HUES48 (cell line): ENCODE results near the gene PDE6A.

Experiments
- H3K27ac ChIP-seq: one replicate; pipeline ENCODE4 v1.7.0; 2013; ENCODE audit warnings: low read depth, low read length, inconsistent platforms
- H3K27me3 ChIP-seq: 2 replicates; pipeline ENCODE4 v1.6.1; 2013; ENCODE audit warnings: mild to moderate bottlenecking, low read length; ENCODE audit not compliant: control insufficient read depth, insufficient read depth
- H3K36me3 ChIP-seq: 2 replicates; pipeline ENCODE4 v1.6.1; 2013; ENCODE audit warnings: low read length; ENCODE audit not compliant: control insufficient read depth, insufficient read depth
- H3K4me1 ChIP-seq: 2 replicates; pipeline ENCODE4 v1.6.1; 2013; ENCODE audit warnings: mild to moderate bottlenecking, low read length; ENCODE audit not compliant: control insufficient read depth, insufficient read depth
- H3K4me3 ChIP-seq: 2 replicates; pipeline ENCODE4 v1.5.1; 2013; ENCODE audit warnings: mild to moderate bottlenecking, low read depth, low read length
- H3K9ac ChIP-seq: 2 replicates; pipeline ENCODE4 v1.6.1; 2013; ENCODE audit warnings: mild to moderate bottlenecking, low read depth, low read length, moderate library complexity
- H3K9me3 ChIP-seq: 2 replicates; pipeline ENCODE4 v1.6.1; 2013; ENCODE audit warnings: low read length; ENCODE audit not compliant: control insufficient read depth, insufficient read depth

PDE6A gene

DNA sequence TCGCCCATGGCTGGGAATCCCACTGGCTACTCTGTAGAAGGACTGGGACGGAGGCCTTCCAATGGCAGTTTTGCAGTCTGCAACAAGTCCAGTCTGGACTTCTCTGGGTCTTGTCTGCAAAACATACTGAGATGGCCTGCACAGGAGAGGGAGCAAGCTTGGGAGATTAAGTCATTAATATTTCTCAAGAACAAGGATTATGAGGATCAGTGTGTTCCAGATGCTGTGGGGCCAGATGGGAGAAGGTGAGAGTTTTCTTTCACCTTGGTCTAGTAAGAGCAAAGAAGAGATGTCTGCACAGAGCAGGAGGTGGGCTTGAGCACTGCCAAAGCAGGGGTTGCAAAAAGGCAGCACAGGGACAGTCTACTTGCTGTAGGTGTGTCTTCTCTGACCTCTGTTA lies at the start of gene PDE6A:
PDE6A (minus strand) TSS at position 128 of the 400 bp plus-strand sequence; CDS start at position 8, 120 bp downstream.
- Histone ChIP-seq H3K4me3 (no peak within 1 kb of the TSS), H3K9me3 (no peaks in the 10 kb centered on the region), H3K4me1 (no peaks in the 10 kb centered on the region), H3K27me3 (no peaks in the 10 kb centered on the region), H3K9ac (no peak within 1 kb of the TSS), H3K27ac (no peak within 1 kb of the TSS), H3K36me3 (no peaks in the 10 kb centered on the region)

DNA sequence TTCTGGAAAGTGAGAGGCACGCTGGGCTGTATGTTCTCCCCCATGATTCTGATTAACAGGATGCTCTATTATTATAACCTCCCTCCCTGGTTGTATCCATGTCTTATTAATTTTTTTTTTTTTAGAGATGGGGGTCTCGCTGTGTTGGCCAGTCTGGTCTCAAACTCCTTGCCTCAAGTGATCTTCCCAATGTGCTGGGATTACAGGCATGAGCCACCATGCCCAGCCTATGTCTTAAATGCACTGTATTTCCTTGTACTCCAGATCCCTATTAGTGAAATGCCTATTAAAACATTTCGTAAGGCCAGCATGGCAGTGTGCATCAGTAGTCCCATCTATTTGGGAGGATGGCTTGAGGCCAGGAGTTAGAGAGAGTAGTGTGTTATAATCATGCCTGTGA lies 48.9 kb upstream of the PDE6A start:
- Histone ChIP-seq H3K36me3 (peaks cover 13% of the 10 kb centered on the region), H3K9ac (no peak overlapping the region), H3K27ac (no peak overlapping the region), H3K9me3 (no peaks in the 10 kb centered on the region), H3K4me3 (no peak overlapping the region), H3K27me3 (no peaks in the 10 kb centered on the region), H3K4me1 (no peaks in the 10 kb centered on the region)

DNA sequence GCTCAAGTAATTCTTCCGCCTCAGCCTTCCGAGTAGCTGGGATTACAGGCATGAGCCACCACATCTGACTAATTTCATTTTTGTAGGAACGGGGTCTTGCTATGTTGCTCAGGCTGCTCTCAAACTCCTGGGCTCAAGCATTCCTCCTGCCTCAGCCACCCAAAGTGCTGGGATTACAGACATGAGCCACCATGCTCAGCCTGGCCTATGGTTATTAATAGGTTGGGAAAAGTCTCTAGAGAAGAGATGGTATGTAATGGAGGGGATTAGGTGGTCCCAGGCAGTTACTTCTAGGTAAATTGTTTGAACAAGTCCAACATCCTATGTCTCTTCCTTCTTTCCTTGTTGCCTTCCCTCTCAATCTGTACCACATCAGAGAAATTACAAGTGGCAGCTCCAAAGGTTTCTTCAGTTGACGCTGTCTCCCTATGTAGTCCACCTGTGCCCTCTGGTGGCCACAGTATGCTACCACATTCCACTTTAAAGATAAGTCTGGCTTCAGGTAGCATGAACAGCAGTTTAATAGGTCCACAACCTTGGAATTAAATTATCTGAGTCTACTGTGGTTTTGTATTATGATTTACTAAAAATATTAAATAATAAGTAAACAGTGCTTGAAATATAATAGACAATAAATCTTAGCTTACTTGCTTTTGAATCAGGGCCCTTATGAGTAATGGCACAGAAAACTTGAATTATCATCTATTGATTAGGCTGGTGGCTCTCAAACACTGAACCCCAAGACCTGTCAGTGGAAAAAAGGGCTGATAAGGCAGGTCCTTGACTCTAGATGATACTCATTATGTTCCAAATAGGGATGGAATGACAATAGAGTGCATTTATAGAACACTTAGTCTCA lies 46.2 kb upstream of the PDE6A start:
- Histone ChIP-seq H3K9me3 (no peaks in the 10 kb centered on the region), H3K4me3 (no peak overlapping the region), H3K4me1 (no peaks in the 10 kb centered on the region), H3K27ac (no peak overlapping the region), H3K27me3 (no peaks in the 10 kb centered on the region), H3K36me3 (peaks cover 10% of the 10 kb centered on the region), H3K9ac (no peak overlapping the region)

DNA sequence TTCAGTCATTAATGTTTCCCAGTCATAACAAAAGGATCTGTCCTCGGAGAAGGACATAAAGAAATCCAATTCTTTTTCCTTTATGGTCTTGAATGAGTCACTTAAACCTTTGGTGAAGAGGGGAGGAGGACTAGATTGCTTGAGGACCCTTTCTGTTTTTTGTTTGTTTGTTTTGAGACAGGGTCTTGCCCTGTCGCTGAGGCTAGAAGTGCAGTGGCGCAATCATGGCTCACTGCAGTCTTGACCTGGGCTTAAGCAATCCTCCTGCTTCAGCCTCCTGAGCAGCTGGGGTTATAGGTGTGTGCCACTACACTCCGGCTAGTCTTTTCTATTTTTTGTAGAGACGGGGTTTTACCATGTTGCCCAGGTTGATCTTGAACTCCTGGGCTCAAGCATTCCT lies 43.5 kb upstream of the PDE6A start:
- H3K4me3 ChIP-seq = no peak overlapping the region
- H3K36me3 ChIP-seq = no peaks in the 10 kb centered on the region
- H3K9me3 ChIP-seq = no peaks in the 10 kb centered on the region
- no peak overlapping the region for H3K9ac ChIP-seq
- no peak overlapping the region for H3K27ac ChIP-seq
- no peaks in the 10 kb centered on the region for H3K4me1 ChIP-seq
- H3K27me3 ChIP-seq = no peaks in the 10 kb centered on the region

DNA sequence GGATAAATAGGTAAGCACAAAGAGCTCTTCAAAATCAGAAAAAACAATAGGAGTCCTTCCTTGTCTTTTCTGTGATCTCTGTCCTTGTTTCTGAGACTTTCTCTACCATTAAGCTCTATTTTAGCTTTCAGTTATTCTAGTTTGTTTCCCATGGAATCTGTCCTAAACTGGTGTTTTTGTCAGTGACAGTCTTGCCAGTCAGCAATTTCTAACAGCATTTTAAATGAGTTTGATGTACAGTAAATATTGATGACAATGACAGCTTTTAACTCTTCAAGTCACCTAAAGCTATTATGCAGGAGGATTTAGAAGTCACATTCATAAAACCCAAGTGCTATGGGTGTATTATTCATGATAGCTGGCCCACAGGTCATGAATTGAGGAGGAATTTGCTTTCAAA lies 37.9 kb upstream of the PDE6A start:
- Histone ChIP-seq H3K9me3 (no peaks in the 10 kb centered on the region), H3K4me3 (no peak overlapping the region), H3K27me3 (no peaks in the 10 kb centered on the region), H3K27ac (no peak overlapping the region), H3K36me3 (peaks cover 17% of the 10 kb centered on the region), H3K4me1 (no peaks in the 10 kb centered on the region), H3K9ac (no peak overlapping the region)

DNA sequence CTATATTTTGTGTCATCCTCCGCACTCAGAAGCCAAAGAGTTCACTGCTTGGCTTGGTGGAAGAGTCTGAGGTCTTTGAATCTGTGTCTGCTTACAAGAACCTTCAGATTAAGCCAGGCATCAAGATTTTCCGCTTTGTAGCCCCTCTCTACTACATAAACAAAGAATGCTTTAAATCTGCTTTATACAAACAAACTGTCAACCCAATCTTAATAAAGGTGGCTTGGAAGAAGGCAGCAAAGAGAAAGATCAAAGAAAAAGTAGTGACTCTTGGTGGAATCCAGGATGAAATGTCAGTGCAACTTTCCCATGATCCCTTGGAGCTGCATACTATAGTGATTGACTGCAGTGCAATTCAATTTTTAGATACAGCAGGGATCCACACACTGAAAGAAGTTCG lies 36.6 kb upstream of the PDE6A start:
- Histone ChIP-seq H3K27me3 (no peaks in the 10 kb centered on the region), H3K9ac (no peak overlapping the region), H3K4me3 (no peak overlapping the region), H3K27ac (no peak overlapping the region), H3K36me3 (peaks cover 17% of the 10 kb centered on the region), H3K4me1 (no peaks in the 10 kb centered on the region), H3K9me3 (no peaks in the 10 kb centered on the region)

DNA sequence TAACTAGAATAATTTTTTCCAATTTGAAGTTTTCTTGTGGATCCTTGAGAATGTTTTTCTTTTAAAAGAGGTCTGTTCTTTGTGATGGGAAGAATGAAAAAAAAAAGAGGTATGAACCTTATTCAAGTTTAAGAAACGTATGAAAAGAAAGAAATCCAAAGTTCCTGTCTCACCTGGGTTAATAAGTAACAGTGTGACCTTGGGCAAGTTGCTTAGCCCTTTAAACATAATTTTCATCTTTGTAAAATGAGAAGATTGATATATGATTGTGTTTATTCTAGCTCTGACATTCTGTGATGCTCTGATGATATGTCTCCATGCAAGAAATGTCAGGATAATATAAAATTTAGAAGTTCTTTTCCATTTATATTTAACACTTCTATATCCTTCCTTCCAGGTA lies 35.3 kb upstream of the PDE6A start:
- H3K9ac ChIP-seq = no peak overlapping the region
- H3K4me3 ChIP-seq = no peak overlapping the region
- H3K36me3 ChIP-seq = peaks cover 17% of the 10 kb centered on the region
- no peaks in the 10 kb centered on the region for H3K4me1 ChIP-seq
- H3K9me3 ChIP-seq = no peaks in the 10 kb centered on the region
- no peaks in the 10 kb centered on the region for H3K27me3 ChIP-seq
- H3K27ac ChIP-seq = no peak overlapping the region

DNA sequence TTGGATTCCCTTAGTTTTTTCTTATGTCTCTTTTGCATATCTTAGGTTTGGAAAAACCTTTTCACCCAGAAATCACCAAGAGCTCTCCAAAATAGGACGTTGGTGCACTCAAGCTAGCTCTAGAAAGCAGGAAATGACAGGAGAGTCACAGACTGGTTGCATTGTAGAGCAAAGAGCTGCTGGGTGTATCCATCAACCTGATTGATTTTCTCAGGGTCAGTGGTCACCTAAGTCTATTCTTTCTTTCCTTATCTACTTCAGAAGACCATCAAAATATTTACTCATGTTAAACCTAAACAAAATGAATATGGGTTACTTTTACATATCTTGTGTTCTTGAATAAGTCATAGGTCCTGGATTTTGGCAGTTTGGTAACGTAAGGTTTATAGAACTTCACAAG lies 30.8 kb upstream of the PDE6A start:
- H3K4me3 ChIP-seq = no peak overlapping the region
- H3K27ac ChIP-seq = no peak overlapping the region
- H3K9ac ChIP-seq = no peak overlapping the region
- H3K27me3 ChIP-seq = no peaks in the 10 kb centered on the region
- no peaks in the 10 kb centered on the region for H3K9me3 ChIP-seq
- H3K4me1 ChIP-seq = no peaks in the 10 kb centered on the region
- peaks cover 10% of the 10 kb centered on the region for H3K36me3 ChIP-seq

DNA sequence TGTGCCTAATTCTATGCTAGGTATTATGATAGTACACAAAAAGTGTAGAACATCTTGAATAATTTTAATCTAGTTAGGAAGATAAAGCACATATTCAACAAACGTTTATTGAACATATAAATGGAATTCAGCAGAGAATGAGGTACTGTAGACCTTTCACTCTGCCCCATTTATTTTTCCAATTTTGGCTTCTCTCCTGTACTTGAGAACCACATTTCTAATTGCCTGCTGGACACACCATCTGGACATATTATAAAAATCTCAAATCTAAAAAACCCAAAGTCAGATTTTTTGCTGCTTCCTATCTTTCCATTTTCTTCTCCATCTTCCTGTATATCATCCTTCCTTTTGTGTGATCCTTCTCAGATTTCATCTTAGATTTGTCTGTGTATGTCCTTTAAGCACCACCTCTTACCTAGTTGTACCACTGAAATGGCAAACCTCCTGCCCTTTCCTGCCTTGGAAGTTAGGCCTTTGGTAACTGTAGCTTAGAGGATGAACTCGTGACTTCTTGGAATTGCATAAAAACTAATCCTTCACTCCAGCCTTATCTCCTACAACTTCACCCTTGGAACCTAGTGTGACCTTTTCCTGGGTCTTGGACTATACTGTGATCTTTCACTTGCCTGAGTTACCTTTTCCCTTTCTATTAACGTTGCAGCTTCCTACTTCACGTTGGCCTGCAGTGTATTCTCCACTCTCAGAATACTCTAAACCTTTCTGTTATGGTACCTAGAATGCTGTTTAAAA lies 24.8 kb upstream of the PDE6A start:
- H3K27me3 ChIP-seq = no peaks in the 10 kb centered on the region
- H3K27ac ChIP-seq = no peak overlapping the region
- no peak overlapping the region for H3K9ac ChIP-seq
- H3K36me3 ChIP-seq = no peaks in the 10 kb centered on the region
- H3K9me3 ChIP-seq = no peaks in the 10 kb centered on the region
- H3K4me3 ChIP-seq = no peak overlapping the region
- H3K4me1 ChIP-seq = no peaks in the 10 kb centered on the region

DNA sequence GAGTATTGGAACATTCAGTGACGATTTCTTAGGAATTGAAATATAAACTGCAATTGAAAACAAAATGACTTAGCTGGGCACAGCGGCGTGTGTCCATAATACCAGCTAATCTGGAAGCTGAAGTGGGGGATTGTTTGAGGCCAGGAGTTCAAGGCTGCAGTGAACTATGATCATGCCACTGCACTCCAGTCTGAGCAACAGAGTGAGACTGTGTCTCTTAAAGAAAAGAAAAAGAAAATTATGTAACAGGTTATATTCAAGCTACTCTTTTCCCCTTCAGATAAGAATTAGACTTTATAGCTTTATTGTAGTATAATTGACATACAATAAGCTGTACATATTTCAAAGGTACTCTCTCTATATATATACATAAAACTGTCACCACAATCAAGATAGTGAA lies 22.4 kb upstream of the PDE6A start:
- no peak overlapping the region for H3K4me3 ChIP-seq
- H3K9ac ChIP-seq = no peak overlapping the region
- H3K27me3 ChIP-seq = no peaks in the 10 kb centered on the region; the same call in 1 of the 2 replicates
- no peaks in the 10 kb centered on the region for H3K4me1 ChIP-seq
- H3K27ac ChIP-seq = no peak overlapping the region
- H3K36me3 ChIP-seq = no peaks in the 10 kb centered on the region
- H3K9me3 ChIP-seq = no peaks in the 10 kb centered on the region

DNA sequence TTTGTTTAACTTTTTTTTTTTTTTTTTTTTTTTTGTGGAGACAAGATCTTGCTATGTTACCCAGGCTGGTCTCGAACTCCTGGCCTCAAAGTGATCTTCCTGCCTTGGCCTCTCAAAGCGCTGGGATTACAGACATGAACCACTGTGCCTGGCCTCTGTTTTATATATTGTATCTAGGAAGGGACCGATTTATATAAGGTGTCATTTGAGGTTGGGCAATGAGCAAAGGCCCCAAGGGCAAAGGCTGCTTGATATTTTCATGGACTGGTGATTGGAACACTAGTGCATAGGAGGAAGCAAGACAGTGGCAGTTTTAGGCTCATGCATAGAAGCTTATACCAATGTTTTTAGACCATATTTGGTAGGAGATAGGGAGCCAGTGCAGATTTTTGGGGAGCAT lies 19.1 kb upstream of the PDE6A start:
- H3K27me3 ChIP-seq = peaks cover 8% of the 10 kb centered on the region
- no peak overlapping the region for H3K27ac ChIP-seq
- H3K4me3 ChIP-seq = no peak overlapping the region
- H3K36me3 ChIP-seq = no peaks in the 10 kb centered on the region
- H3K9ac ChIP-seq = no peak overlapping the region
- H3K4me1 ChIP-seq = peaks cover 12% of the 10 kb centered on the region; the same call in 1 of the 2 replicates
- no peaks in the 10 kb centered on the region for H3K9me3 ChIP-seq
